Smooth muscle cell (in vitro differentiated cells): ENCODE data around the gene CD101. TPM values are rescaled to one million over a fixed set of nuclear protein-coding genes. Genes with fewer than 3 reads are reported as not detected.

ENCODE experiments used
- DNase-seq: peaks from one replicate; lab custom pipeline; 2025; ENCODE audit not compliant: unreplicated experiment; lab: John Stamatoyannopoulos, UW
- H2AFZ ChIP-seq: fragments of 200-600 bp; sonication (generic); 2 replicates; pipeline ENCODE4 v1.6.0; 2016; ENCODE audit warnings: antibody characterized with exemption, low read depth, mild to moderate bottlenecking
- H3F3A ChIP-seq: fragments of 200-600 bp; sonication (generic); 2 replicates; pipeline ENCODE4 v1.6.0; 2017; ENCODE audit warnings: antibody characterized with exemption, low read depth
- H3K27ac ChIP-seq: fragments of 200-600 bp; sonication (generic); 2 replicates; pipeline ENCODE4 v1.5.1; 2016; ENCODE audit warnings: low read depth, mild to moderate bottlenecking
- H3K27me3 ChIP-seq: fragments of 200-600 bp; sonication (generic); 2 replicates; pipeline ENCODE4 v1.6.1; 2016; ENCODE audit warnings: low read depth, mild to moderate bottlenecking
- H3K36me3 ChIP-seq: fragments of 200-600 bp; sonication (generic); 2 replicates; pipeline ENCODE4 v1.5.1; 2016; ENCODE audit warnings: low read depth
- H3K4me1 ChIP-seq: fragments of 200-600 bp; sonication (generic); 2 replicates; pipeline ENCODE4 v1.5.1; 2016; ENCODE audit warnings: low read depth
- H3K4me2 ChIP-seq: fragments of 200-600 bp; sonication (generic); 2 replicates; pipeline ENCODE4 v1.6.0; 2016; ENCODE audit warnings: mild to moderate bottlenecking
- H3K4me3 ChIP-seq: fragments of 200-600 bp; sonication (generic); 2 replicates; pipeline ENCODE4 v1.5.1; 2016; ENCODE audit warnings: mild to moderate bottlenecking
- H3K79me2 ChIP-seq: fragments of 200-600 bp; sonication (generic); 2 replicates; pipeline ENCODE4 v1.6.0; 2016; ENCODE audit warnings: low read depth, mild to moderate bottlenecking
- H3K9ac ChIP-seq: fragments of 200-600 bp; sonication (generic); 2 replicates; pipeline ENCODE4 v1.6.0; 2016; ENCODE audit warnings: low read depth
- H3K9me3 ChIP-seq: fragments of 200-600 bp; sonication (generic); replicated peaks from 2 replicates; pipeline ENCODE4 v1.5.1; 2016; ENCODE audit warnings: low read depth
- H4K20me1 ChIP-seq: fragments of 200-600 bp; sonication (generic); 2 replicates; pipeline ENCODE4 v1.6.0; 2016; ENCODE audit warnings: low read depth
- CTCF ChIP-seq: fragments of 200-600 bp; sonication (generic); IDR thresholded peaks from 2 replicates; pipeline ENCODE4 v1.5.1; 2017; ENCODE audit warnings: borderline replicate concordance, mild to moderate bottlenecking, antibody characterized with exemption; ENCODE audit not compliant: insufficient read depth, poor library complexity, severe bottlenecking
- WGBS: methylation state at CpG from one replicate; pipeline ENCODE4 v1.1.7; 2016; ENCODE audit warnings: low lambda C conversion rate; 5-methylcytosine and 5-hydroxymethylcytosine counted together
- polyA plus RNA-seq: library from polyadenylated mRNA; unstranded; fragments of >200 nt; fragmentation: Nextera tagmentation; extraction: Ambion mirVana; gene quantifications from 2 replicates; pipeline ENCODE4 v1.2.1, GENCODE V29; 2016
- total RNA-seq: library from RNA; depleted of rRNA; stranded (reverse); fragments of >200 nt; gene quantifications from 2 replicates; pipeline ENCODE4 v1.2.3, GENCODE V29; 2014

The CD101 gene
- total and polyA plus RNA-seq, 2 experiments from 2014 or later, result 0.85 to 2.0 TPM

GRCh38 chr1:116962987-116963639 is 38.4 kb upstream of the CD101 start:
- no peaks in the 10 kb centered on the region for H3K79me2 ChIP-seq
- no peak overlapping the region for H3K27ac ChIP-seq
- no peaks in the 10 kb centered on the region for H3K4me1 ChIP-seq
- no peak overlapping the region for H2AFZ ChIP-seq
- DNase-seq, result no peak
- H3K9me3 ChIP-seq, result no peaks in the 10 kb centered on the region
- H4K20me1 ChIP-seq, result peaks cover 40% of the 10 kb centered on the region
- H3K27me3 ChIP-seq, result no peaks in the 10 kb centered on the region
- H3K36me3 ChIP-seq, result peaks cover 10% of the 10 kb centered on the region
- H3F3A ChIP-seq, result no peaks in the 10 kb centered on the region
- H3K4me3 ChIP-seq, result no peak overlapping the region
- no peak overlapping the region for H3K9ac ChIP-seq
- WGBS, result 81% methylated on average over 4 of the region's 4 CpGs
- no peak overlapping the region for H3K4me2 ChIP-seq
- no peak for TF ChIP-seq CTCF

- 98% methylated on average over 11 of the region's 11 CpGs for WGBS
- Histone ChIP-seq H3K9me3 (no peaks in the 10 kb centered on the region), H3K4me3 (no peak overlapping the region), H3K36me3 (peaks cover 16% of the 10 kb centered on the region), H3F3A (no peaks in the 10 kb centered on the region), H3K4me1 (peaks cover 8% of the 10 kb centered on the region), H3K79me2 (peaks cover 4% of the 10 kb centered on the region), H4K20me1 (peaks cover 33% of the 10 kb centered on the region), H2AFZ (no peak overlapping the region), H3K27me3 (no peaks in the 10 kb centered on the region), H3K4me2 (no peak overlapping the region), H3K27ac (no peak overlapping the region), H3K9ac (no peak overlapping the region)
- no peak for DNase-seq
- TF ChIP-seq CTCF, result no peak
These were observed 34.8 kb upstream of the CD101 start for GRCh38 chr1:116966791-116967190.

GRCh38 chr1:116968724-116969123 is 32.8 kb upstream of the CD101 start:
- Histone ChIP-seq H3K79me2 (peaks cover 4% of the 10 kb centered on the region), H3F3A (no peaks in the 10 kb centered on the region), H3K36me3 (peaks cover 16% of the 10 kb centered on the region), H3K27ac (no peak overlapping the region), H3K4me2 (no peak overlapping the region), H3K9ac (no peak overlapping the region), H4K20me1 (peaks cover 25% of the 10 kb centered on the region), H3K4me1 (peaks cover 20% of the 10 kb centered on the region), H3K4me3 (no peak overlapping the region), H3K27me3 (no peaks in the 10 kb centered on the region), H3K9me3 (no peaks in the 10 kb centered on the region), H2AFZ (no peak overlapping the region)
- TF ChIP-seq CTCF, result no peak
- 97% methylated on average over 3 of the region's 3 CpGs for WGBS
- no peak for DNase-seq
